ENCODE data around the gene PRDM11.

Gene PRDM11

DNA sequence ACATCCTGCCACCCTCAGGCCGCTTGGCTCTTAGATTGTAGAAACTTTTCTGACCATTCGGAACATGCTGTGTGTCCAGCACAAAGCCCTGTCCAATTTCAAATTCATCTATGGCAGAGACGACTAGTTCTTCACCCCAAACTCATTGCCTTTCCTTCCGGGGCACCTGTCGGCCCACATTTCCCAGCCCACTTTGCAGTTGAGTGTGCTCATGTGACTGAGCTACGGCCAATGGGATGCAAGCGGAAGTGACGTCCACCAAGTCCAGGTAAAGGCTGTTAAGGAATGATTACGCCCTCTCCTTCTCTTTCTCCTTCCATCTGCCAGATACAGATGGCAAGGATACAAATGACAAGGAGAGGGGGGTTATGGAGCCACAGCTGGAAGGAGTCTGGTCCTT lies 107.2 kb downstream of the PRDM11 start:
- Histone ChIP-seq H3K4me3 (ENCODE audit: low read depth, low read length) (no peak overlapping the region), H3K9ac (ENCODE audit: low read length) (no peak overlapping the region), H3K9me3 (ENCODE audit: control insufficient read depth, insufficient read depth, low read depth, low read length) (no peaks in the 10 kb centered on the region), H3K27me3 (ENCODE audit: control insufficient read depth, insufficient read depth, low read length) (peaks cover 7% of the 10 kb centered on the region; the same call in 1 of the 2 replicates), H3K27ac (ENCODE audit: low read depth, low read length) (no peak overlapping the region), H3K36me3 (ENCODE audit: control insufficient read depth, insufficient read depth, low read length) (no peaks in the 10 kb centered on the region), H3K4me1 (ENCODE audit: control insufficient read depth, insufficient read depth, low read length) (no peaks in the 10 kb centered on the region)

DNA sequence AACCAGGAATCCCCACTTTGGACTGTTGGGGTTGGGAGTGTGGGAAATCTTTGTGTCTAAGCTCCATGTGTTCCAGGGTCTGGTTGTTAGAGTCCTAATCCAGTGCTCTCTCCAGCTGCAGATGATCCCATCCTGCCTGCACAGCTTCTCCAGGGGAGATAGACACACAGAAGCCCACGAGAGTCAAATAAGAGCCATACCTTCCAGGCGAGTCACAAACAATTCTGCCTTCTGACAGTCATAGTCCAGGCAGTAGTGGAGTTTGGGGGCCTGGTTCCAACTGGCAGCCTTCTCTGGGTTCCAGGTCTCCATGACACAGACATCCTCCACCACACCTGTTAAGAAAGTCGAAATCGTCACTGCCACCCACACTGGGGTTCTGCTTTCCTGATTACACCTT lies 107.6 kb downstream of the PRDM11 start:
- Histone ChIP-seq H3K27ac (ENCODE audit: low read depth, low read length) (no peak overlapping the region), H3K9me3 (ENCODE audit: control insufficient read depth, insufficient read depth, low read depth, low read length) (no peaks in the 10 kb centered on the region), H3K4me1 (ENCODE audit: control insufficient read depth, insufficient read depth, low read length) (0 out of 2 replicates have a peak, but pooled peaks cover 2% of the 10 kb centered on the region), H3K4me3 (ENCODE audit: low read depth, low read length) (no peak overlapping the region), H3K9ac (ENCODE audit: low read length) (no peak overlapping the region), H3K27me3 (ENCODE audit: control insufficient read depth, insufficient read depth, low read length) (peaks cover 7% of the 10 kb centered on the region; the same call in 1 of the 2 replicates), H3K36me3 (ENCODE audit: control insufficient read depth, insufficient read depth, low read length) (no peaks in the 10 kb centered on the region)

DNA sequence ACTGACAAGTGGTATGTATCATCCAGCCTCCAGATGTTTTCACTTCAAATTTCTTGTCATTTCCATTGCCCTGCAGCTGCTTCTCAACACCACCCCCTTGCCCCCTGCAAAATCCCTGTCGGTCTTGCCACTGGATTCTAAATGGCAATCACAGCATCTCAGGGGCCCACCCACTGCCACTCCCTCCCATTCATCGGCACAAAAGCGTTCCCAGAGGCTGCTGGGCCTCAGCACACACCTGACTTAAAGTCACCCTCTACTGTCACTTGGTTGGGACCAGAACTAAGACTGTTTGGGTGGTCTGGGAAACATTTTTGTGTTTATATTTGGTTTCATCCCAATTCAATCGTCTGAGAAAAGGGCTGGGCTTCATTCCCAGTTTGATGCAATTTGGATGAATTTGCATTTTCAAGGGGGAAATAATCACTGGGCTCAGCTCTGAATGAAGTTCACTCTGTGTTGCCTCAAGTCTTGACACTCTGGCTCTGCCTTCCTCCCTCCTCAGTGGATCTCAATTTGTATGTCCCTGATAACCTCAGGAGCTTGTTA lies 112.6 kb downstream of the PRDM11 start:
- Histone ChIP-seq H3K9ac (ENCODE audit: low read length) (no peak overlapping the region), H3K27me3 (ENCODE audit: control insufficient read depth, insufficient read depth, low read length) (peaks cover 3% of the 10 kb centered on the region; the same call in 1 of the 2 replicates), H3K36me3 (ENCODE audit: control insufficient read depth, insufficient read depth, low read length) (no peaks in the 10 kb centered on the region), H3K4me1 (ENCODE audit: control insufficient read depth, insufficient read depth, low read length) (peaks cover 19% of the 10 kb centered on the region), H3K27ac (ENCODE audit: low read depth, low read length) (no peak overlapping the region), H3K4me3 (ENCODE audit: low read depth, low read length) (no peak overlapping the region), H3K9me3 (ENCODE audit: control insufficient read depth, insufficient read depth, low read depth, low read length) (no peaks in the 10 kb centered on the region)

DNA sequence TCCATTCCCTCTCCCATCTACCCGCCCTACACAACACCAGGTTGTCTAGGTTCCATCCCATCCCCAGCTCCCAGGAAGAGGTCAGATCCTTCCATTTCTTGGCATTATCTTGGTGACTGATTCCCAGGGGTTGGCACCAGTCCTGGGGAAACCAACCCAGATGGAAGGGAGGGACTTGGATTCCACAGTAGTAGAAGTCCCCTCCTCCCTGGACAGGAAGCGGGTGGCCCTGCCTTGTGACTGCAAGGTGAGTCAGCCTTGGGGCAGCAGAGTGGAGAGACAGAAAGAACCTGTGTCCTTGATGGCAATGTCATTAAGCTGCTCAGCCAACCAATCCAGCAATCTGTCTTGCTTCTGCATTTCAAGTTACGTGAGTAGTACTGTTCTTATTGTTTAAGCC lies 113.2 kb downstream of the PRDM11 start:
- peaks cover 19% of the 10 kb centered on the region for H3K4me1 ChIP-seq (ENCODE audit: control insufficient read depth, insufficient read depth, low read length)
- H3K9ac ChIP-seq (ENCODE audit: low read length), result no peak overlapping the region
- no peaks in the 10 kb centered on the region for H3K36me3 ChIP-seq (ENCODE audit: control insufficient read depth, insufficient read depth, low read length)
- no peak overlapping the region for H3K4me3 ChIP-seq (ENCODE audit: low read depth, low read length)
- H3K27ac ChIP-seq (ENCODE audit: low read depth, low read length), result no peak overlapping the region
- peaks cover 3% of the 10 kb centered on the region; the same call in 1 of the 2 replicates for H3K27me3 ChIP-seq (ENCODE audit: control insufficient read depth, insufficient read depth, low read length)
- no peaks in the 10 kb centered on the region for H3K9me3 ChIP-seq (ENCODE audit: control insufficient read depth, insufficient read depth, low read depth, low read length)

DNA sequence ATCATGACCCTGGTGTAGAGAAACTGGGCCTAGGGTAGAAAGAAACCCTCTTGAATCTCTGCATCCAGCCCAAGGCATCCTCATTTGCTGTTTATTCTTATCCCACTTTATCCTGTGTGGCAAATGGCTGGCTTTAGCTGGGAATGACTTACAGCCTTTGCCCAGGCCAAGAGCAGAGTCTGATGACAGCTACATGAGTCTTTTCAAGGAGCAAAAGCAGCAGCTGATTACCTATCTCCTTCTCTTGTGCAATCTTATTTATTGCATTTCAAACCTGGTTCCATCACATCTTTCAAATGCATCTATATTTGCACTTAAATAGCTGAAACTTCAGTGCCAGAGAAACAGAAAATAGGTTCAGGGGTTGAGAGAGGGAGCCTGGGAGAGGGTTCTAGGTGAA lies 113.6 kb downstream of the PRDM11 start:
- no peaks in the 10 kb centered on the region for H3K36me3 ChIP-seq (ENCODE audit: control insufficient read depth, insufficient read depth, low read length)
- H3K4me1 ChIP-seq (ENCODE audit: control insufficient read depth, insufficient read depth, low read length), result peaks cover 19% of the 10 kb centered on the region
- H3K4me3 ChIP-seq (ENCODE audit: low read depth, low read length), result no peak overlapping the region
- H3K9ac ChIP-seq (ENCODE audit: low read length), result no peak overlapping the region
- no peaks in the 10 kb centered on the region for H3K9me3 ChIP-seq (ENCODE audit: control insufficient read depth, insufficient read depth, low read depth, low read length)
- H3K27ac ChIP-seq (ENCODE audit: low read depth, low read length), result no peak overlapping the region
- H3K27me3 ChIP-seq (ENCODE audit: control insufficient read depth, insufficient read depth, low read length), result peaks cover 3% of the 10 kb centered on the region; the same call in 1 of the 2 replicates

DNA sequence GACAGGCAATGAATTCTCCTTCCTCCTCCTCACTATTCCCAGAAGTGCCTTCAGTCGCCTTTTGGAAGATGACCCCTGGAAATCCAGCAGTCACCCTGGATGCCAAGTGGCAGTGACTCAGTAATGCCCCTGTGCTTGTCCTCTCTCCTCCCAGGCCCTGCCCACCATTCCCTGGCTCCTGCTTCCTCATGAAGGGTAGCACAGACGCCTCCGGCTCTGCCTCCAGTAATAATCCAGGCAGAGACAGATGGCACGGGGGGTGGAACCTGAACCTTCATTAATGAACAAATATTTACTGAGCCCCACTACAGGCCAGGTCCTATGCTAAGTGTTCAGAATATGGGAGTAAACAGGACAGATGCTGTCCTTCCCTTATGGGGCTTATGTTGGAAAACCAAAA lies 116.5 kb downstream of the PRDM11 start:
- Histone ChIP-seq H3K4me3 (ENCODE audit: low read depth, low read length) (no peak overlapping the region), H3K9ac (ENCODE audit: low read length) (no peak overlapping the region), H3K9me3 (ENCODE audit: control insufficient read depth, insufficient read depth, low read depth, low read length) (no peaks in the 10 kb centered on the region), H3K27me3 (ENCODE audit: control insufficient read depth, insufficient read depth, low read length) (peaks cover 6% of the 10 kb centered on the region; the same call in 1 of the 2 replicates), H3K27ac (ENCODE audit: low read depth, low read length) (no peak overlapping the region), H3K4me1 (ENCODE audit: control insufficient read depth, insufficient read depth, low read length) (peaks cover 19% of the 10 kb centered on the region), H3K36me3 (ENCODE audit: control insufficient read depth, insufficient read depth, low read length) (no peaks in the 10 kb centered on the region)

DNA sequence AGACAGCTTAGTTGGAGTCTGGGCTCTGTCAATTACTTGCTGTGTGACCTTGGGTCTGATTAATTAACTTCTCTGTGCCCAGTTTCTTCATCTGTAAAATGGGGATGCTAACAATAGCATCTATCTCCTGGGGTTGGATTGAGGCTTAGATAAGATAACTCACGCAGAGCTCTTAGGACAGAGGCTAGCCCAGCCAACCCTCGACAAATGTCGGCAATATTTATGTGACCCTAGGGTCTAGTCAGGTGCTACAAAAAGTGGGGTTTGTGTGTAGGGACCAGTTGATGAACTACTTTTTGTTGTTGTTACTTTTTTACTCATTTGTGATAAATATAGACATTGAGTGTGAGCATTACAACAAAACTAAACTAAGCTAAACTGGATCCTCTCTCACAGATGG lies 117.3 kb downstream of the PRDM11 start:
- Histone ChIP-seq H3K4me3 (ENCODE audit: low read depth, low read length) (no peak overlapping the region), H3K9me3 (ENCODE audit: control insufficient read depth, insufficient read depth, low read depth, low read length) (no peaks in the 10 kb centered on the region), H3K4me1 (ENCODE audit: control insufficient read depth, insufficient read depth, low read length) (peaks cover 19% of the 10 kb centered on the region), H3K27me3 (ENCODE audit: control insufficient read depth, insufficient read depth, low read length) (peaks cover 13% of the 10 kb centered on the region; the same call in 1 of the 2 replicates), H3K27ac (ENCODE audit: low read depth, low read length) (no peak overlapping the region), H3K36me3 (ENCODE audit: control insufficient read depth, insufficient read depth, low read length) (no peaks in the 10 kb centered on the region), H3K9ac (ENCODE audit: low read length) (no peak overlapping the region)

DNA sequence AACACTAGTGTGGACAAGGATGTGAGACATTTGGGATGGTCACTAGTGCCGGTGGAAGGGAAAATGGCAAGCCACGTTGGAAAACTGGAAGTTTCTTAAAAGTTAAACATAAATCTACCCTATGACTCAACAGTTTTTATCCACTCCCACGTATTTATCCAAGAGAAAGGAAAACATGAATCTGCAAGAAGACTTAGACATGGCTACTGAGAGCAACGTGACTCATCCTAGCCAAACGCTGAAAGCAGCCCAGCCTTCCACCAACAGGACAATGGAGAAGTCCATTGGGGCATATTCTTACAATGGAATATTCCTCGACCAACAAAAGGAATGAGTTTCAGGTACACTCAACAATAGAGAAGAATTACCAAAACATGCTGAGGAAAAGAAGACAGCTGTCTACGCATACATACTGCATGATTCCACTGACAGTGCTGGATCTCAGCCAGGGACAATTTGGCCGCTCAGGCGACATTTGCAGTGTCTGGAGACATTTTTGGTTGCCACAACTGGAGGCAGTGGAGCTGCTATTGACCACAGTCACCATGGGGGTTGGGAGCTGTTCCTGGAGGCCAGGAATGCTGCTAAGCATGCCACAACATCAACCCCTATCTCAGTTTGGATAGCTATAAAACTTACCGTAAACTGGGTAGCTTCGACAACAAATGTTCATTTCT lies 118.5 kb downstream of the PRDM11 start:
- Histone ChIP-seq H3K4me3 (ENCODE audit: low read depth, low read length) (no peak overlapping the region), H3K27ac (ENCODE audit: low read depth, low read length) (no peak overlapping the region), H3K9me3 (ENCODE audit: control insufficient read depth, insufficient read depth, low read depth, low read length) (no peaks in the 10 kb centered on the region)

DNA sequence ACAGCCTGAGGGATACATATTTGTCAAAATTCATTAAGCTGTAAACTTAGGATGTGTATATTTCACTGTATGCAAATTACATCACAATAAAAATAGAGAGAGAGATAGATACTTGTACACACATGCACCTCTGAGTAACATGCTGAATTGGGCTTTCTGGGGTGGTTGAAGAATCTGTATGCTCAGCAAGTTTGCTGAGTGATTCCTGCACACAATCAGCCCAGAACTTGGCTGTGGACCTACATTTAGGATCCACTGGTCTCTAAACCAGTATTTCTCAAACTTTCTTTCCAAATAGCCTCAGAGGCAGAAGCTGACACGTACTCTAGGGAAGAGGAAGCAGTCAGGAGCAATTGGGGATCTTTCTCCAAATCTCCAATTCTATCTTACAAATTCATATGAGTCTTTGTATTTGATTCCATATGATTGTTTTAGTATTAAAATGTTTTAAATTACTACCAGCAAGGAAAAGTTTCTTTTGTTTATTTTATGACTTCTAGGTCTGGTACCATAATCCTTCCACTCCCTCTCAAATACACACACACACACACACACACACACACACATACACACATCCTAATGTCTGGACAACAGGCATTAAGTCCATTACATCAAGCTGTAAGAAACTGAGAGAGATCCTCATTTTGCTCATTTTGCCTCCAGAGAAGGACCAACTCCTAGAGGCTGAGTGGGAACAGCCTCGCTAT lies 119.7 kb downstream of the PRDM11 start:
- no peaks in the 10 kb centered on the region for H3K4me1 ChIP-seq (ENCODE audit: control insufficient read depth, insufficient read depth, low read length)
- H3K9ac ChIP-seq (ENCODE audit: low read length), result no peak overlapping the region
- H3K9me3 ChIP-seq (ENCODE audit: control insufficient read depth, insufficient read depth, low read depth, low read length), result no peaks in the 10 kb centered on the region

More for the DNA sequence above, 118.5 kb downstream of the PRDM11 start:
- no peaks in the 10 kb centered on the region for H3K36me3 ChIP-seq (ENCODE audit: control insufficient read depth, insufficient read depth, low read length)
- H3K27me3 ChIP-seq (ENCODE audit: control insufficient read depth, insufficient read depth, low read length), result peaks cover 16% of the 10 kb centered on the region; the same call in 1 of the 2 replicates
- no peak overlapping the region for H3K9ac ChIP-seq (ENCODE audit: low read length)
- peaks cover 8% of the 10 kb centered on the region for H3K4me1 ChIP-seq (ENCODE audit: control insufficient read depth, insufficient read depth, low read length)

DNA sequence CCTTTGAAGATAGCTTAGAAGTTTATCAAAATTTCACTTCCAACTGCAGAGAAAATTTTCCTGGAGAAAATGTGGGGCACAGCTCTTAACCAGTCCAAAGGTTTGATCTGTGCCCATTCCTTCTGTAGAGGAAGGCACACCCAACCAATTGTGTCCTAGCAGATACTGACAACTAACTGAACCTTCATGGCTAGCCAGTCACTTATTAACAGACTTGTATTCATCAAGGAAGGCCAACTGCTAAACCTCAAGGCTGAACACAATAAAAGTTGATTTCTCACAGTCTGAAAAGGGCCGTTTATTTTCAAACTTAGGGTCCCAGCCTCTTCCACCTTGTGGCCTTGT lies 120.2 kb downstream of the PRDM11 start:
- H3K4me1 ChIP-seq (ENCODE audit: control insufficient read depth, insufficient read depth, low read length), result no peaks in the 10 kb centered on the region
- peaks cover 26% of the 10 kb centered on the region; the same call in 1 of the 2 replicates for H3K27me3 ChIP-seq (ENCODE audit: control insufficient read depth, insufficient read depth, low read length)
- no peak overlapping the region for H3K4me3 ChIP-seq (ENCODE audit: low read depth, low read length)
- no peak overlapping the region for H3K27ac ChIP-seq (ENCODE audit: low read depth, low read length)
- H3K36me3 ChIP-seq (ENCODE audit: control insufficient read depth, insufficient read depth, low read length), result no peaks in the 10 kb centered on the region
- no peaks in the 10 kb centered on the region for H3K9me3 ChIP-seq (ENCODE audit: control insufficient read depth, insufficient read depth, low read depth, low read length)
- H3K9ac ChIP-seq (ENCODE audit: low read length), result no peak overlapping the region

More for the DNA sequence above, 119.7 kb downstream of the PRDM11 start:
- Histone ChIP-seq H3K4me3 (ENCODE audit: low read depth, low read length) (no peak overlapping the region), H3K27ac (ENCODE audit: low read depth, low read length) (no peak overlapping the region), H3K36me3 (ENCODE audit: control insufficient read depth, insufficient read depth, low read length) (no peaks in the 10 kb centered on the region), H3K27me3 (ENCODE audit: control insufficient read depth, insufficient read depth, low read length) (peaks cover 22% of the 10 kb centered on the region; the same call in 1 of the 2 replicates)

DNA sequence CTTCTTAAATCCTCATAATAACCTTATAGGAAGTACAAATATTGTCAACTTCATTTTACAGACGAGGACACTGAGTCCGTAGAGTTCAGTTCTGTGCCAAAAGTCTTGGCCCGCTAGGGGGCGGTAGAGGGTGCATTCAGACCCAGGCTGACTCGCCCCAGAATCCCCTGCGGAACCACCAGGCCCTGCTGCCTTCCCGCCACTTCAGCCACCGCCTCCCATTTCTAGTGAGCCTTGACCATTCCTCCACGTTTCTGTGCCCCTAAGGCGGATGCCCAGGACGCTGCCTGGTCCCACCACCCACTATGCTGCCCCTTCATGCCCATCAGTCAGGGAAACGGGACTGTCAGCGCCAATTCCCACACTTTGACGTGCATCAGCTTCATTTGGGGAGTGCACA lies 120.6 kb downstream of the PRDM11 start:
- H3K36me3 ChIP-seq (ENCODE audit: control insufficient read depth, insufficient read depth, low read length), result no peaks in the 10 kb centered on the region
- H3K4me3 ChIP-seq (ENCODE audit: low read depth, low read length), result no peak overlapping the region
- H3K27me3 ChIP-seq (ENCODE audit: control insufficient read depth, insufficient read depth, low read length), result peaks cover 26% of the 10 kb centered on the region; the same call in 1 of the 2 replicates
- no peaks in the 10 kb centered on the region for H3K4me1 ChIP-seq (ENCODE audit: control insufficient read depth, insufficient read depth, low read length)
- H3K9me3 ChIP-seq (ENCODE audit: control insufficient read depth, insufficient read depth, low read depth, low read length), result no peaks in the 10 kb centered on the region
- H3K9ac ChIP-seq (ENCODE audit: low read length), result no peak overlapping the region
- H3K27ac ChIP-seq (ENCODE audit: low read depth, low read length), result no peak overlapping the region
